Measurements from ENCODE around the gene WTIP. TPM values are rescaled to one million over a fixed set of nuclear protein-coding genes. Genes with fewer than 3 reads are reported as not detected.

Gene WTIP
- total RNA-seq, 1 donor from 2014 or later, result 40.3 TPM

GRCh38 chr19:34497112-34497805 is 15.7 kb downstream of the WTIP start:
- Histone ChIP-seq H3K27me3 (ENCODE audit: control insufficient read depth, insufficient read depth, low read length) (no peaks in the 10 kb centered on the region), H3K36me3 (ENCODE audit: control insufficient read depth, insufficient read depth, low read length) (peaks cover 15% of the 10 kb centered on the region), H3K4me3 (ENCODE audit: low read depth, low read length) (no peak overlapping the region)
- FAIRE-seq (no peak), DNase-seq (ENCODE audit: low read depth) (no peak)
- TF ChIP-seq CTCF (IDR thresholded peaks at IDR 0.05; ENCODE audit: insufficient read depth, low read length, severe bottlenecking), result no peak

GRCh38 chr19:34499155-34499834 is 17.7 kb downstream of the WTIP start:
- Histone ChIP-seq H3K4me3 (ENCODE audit: low read depth, low read length) (no peak overlapping the region), H3K27me3 (ENCODE audit: control insufficient read depth, insufficient read depth, low read length) (no peaks in the 10 kb centered on the region), H3K36me3 (ENCODE audit: control insufficient read depth, insufficient read depth, low read length) (peaks cover 8% of the 10 kb centered on the region)
- no peak for DNase-seq (ENCODE audit: low read depth)
- no peak for FAIRE-seq
- TF ChIP-seq CTCF (IDR thresholded peaks at IDR 0.05; ENCODE audit: insufficient read depth, low read length, severe bottlenecking), result no peak

GRCh38 chr19:34500656-34501120 is 19.1 kb downstream of the WTIP start:
- H3K4me3 ChIP-seq (ENCODE audit: low read depth, low read length), result no peak overlapping the region
- no peak for TF ChIP-seq CTCF (IDR thresholded peaks at IDR 0.05; ENCODE audit: insufficient read depth, low read length, severe bottlenecking)
- DNase-seq (ENCODE audit: low read depth) (no peak), FAIRE-seq (no peak)
- no peaks in the 10 kb centered on the region for H3K27me3 ChIP-seq (ENCODE audit: control insufficient read depth, insufficient read depth, low read length)
- H3K36me3 ChIP-seq (ENCODE audit: control insufficient read depth, insufficient read depth, low read length), result peaks cover 1% of the 10 kb centered on the region

GRCh38 chr19:34501339-34502320 is 20.1 kb downstream of the WTIP start:
- H3K4me3 ChIP-seq (ENCODE audit: low read depth, low read length), result no peak overlapping the region
- DNase-seq (ENCODE audit: low read depth) (peak; percentile 83), FAIRE-seq (no peak)
- TF ChIP-seq CTCF (IDR thresholded peaks at IDR 0.05; ENCODE audit: insufficient read depth, low read length, severe bottlenecking), result peak; percentile 100
- no peaks in the 10 kb centered on the region for H3K27me3 ChIP-seq (ENCODE audit: control insufficient read depth, insufficient read depth, low read length)
- H3K36me3 ChIP-seq (ENCODE audit: control insufficient read depth, insufficient read depth, low read length), result peaks cover 1% of the 10 kb centered on the region

- no peak for TF ChIP-seq CTCF (IDR thresholded peaks at IDR 0.05; ENCODE audit: insufficient read depth, low read length, severe bottlenecking)
- Histone ChIP-seq H3K36me3 (ENCODE audit: control insufficient read depth, insufficient read depth, low read length) (no peaks in the 10 kb centered on the region), H3K4me3 (ENCODE audit: low read depth, low read length) (no peak overlapping the region), H3K27me3 (ENCODE audit: control insufficient read depth, insufficient read depth, low read length) (no peaks in the 10 kb centered on the region)
- FAIRE-seq (no peak), DNase-seq (ENCODE audit: low read depth) (no peak)
These were observed 21.2 kb downstream of the WTIP start for GRCh38 chr19:34502582-34503411.

Measured in bronchial epithelial cell (primary cell).